GM18867 (cell line): Measurements from ENCODE around the gene MAN2C1.
"Not testable (repeated sequence)": the region's sequence is repeated elsewhere in the genome, so short reads cannot be mapped to it uniquely, and the experiment has no call there.

Experiments
- ATAC-seq: cut with Tn5 transposase; IDR thresholded peaks from one replicate; pipeline ENCODE4 v1.9.1; 2021; ENCODE audit warnings: mild to moderate bottlenecking, moderate library complexity; ENCODE audit not compliant: unreplicated experiment

MAN2C1 gene

DNA sequence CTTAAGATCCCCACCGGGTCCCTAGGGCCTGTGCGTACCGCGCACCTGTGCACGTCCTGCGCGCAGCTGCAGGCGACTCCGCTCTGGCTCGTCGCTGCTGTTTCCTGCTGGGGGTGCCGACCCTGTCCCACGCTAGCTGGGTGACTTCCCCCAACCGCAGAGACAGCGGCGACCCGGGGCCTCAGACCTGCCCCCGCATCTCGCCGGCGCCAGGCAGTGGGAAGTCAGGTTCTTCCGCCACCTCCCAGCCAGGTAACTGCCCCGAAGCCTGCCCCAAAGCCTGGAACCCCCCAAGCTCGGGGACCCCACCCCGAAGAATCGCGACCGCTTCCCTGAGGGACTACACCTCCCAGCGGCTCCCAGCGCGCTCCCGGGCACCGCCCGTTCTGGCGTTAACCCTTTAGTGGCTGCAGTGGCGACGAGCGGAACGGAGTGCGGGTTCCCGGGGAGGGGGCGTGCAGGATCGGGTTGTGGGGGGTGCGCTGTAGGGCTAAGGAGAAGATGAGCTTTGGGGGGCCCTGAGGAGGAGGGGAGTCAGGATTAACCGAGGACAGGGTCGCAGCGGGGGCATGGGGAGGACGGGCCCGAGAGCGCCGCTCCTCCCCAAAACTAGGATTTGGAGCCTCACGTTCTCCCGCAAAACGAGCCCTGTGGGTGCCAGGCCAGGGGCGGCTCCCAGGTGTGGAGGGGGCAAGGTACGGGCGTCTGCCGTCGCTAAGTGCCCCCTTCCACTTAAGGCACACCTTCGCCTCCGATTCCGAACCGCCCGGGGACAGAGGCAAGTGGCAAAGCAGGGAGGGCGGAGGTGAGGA is 21.0 kb downstream of the MAN2C1 start:
- peak; percentile 60 for ATAC-seq

DNA sequence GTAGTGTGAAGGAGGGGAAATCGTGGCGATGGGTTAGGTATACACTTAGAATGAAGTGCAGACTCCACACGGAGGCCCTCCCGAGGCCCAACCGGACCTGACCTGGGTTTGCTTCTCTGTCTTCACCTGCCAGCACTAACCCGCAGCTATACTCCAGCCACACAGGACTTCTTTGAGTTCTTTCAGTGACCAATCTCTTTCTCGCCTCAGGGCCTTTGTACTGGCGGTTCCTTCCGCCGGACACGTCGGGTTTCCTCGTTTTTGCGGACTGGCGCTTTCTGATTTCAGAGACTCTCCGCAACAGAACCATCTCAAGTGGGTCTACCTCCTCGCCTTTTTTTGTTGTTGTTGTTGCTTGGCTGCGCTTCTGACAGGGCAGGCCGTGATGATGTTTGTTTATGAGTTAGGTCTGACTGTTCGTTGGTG is 21.6 kb downstream of the MAN2C1 start, which contains the start of gene NEIL1:
TSS of gene NEIL1 (plus strand) at position 244 of the 426 bp plus-strand sequence. CDS start 1,867 bp downstream, outside the sequence.
- no peak for ATAC-seq

DNA sequence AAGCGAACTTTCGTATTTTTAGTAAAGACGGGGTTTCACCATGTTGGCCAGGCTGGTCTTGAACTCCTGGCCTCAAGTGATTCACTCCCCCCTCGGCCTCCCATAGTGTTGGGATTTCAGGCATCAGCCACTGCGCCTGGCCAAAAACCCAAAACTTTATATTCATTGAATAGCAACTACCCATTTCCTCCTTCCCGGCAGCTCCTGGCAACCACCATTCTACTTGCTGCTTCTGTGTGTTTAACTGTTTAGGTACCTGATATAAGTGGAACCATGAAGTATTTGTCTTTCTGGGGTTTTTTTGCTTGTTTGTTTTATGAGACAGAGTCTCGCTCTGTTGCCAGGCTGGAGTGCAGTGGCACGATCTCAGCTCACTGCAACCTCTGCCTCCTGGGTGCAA is 24.5 kb downstream of the MAN2C1 start:
- not testable (repeated sequence) for ATAC-seq

GRCh38 chr15:75342221-75342620 is 26.2 kb downstream of the MAN2C1 start:
- ATAC-seq = no peak

DNA sequence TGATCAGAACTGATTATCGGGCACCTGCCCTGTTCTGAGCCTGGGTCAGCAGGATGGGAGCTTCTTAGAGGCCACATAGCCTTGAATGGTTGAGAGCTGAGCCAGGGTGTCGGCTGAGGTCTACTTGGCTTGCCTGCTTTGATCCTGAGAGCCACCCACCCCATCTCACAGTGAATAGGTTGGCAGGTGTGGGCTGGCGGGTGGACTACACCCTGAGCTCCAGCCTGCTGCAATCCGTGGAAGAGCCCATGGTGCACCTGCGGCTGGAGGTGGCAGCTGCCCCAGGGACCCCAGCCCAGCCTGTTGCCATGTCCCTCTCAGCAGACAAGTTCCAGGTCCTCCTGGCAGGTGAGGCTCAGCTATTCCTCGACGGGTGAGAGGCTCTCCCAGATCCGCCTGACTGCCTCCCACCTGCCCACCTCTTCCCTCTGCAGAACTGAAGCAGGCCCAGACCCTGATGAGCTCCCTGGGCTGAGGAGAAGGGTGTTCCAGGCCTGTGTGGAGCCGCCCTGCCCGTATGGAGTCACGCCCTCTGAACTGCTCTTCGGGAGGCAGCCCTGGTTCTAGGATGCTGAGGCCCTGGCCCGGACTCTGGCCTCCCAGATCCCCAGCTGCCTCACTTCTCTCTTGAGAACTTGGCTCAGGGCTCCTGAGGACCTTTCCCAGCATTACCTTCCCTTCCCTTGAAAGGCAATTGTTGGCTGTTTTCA is 28.7 kb downstream of the MAN2C1 start:
- ATAC-seq = no peak

- ATAC-seq = no peak
Measured at GRCh38 chr15:75338661-75339240, 29.7 kb downstream of the MAN2C1 start.

- peak; percentile 65 for ATAC-seq
Measured at GRCh38 chr15:75335705-75336355, 32.6 kb downstream of the MAN2C1 start, which contains the start of gene COMMD4. Gene COMMD4, plus strand, starts transcription at chr15:75336063. Its CDS starts 27 bp downstream, at chr15:75336090.

- ATAC-seq = no peak
Measured at GRCh38 chr15:75335313-75335704, 33.1 kb downstream of the MAN2C1 start.

DNA sequence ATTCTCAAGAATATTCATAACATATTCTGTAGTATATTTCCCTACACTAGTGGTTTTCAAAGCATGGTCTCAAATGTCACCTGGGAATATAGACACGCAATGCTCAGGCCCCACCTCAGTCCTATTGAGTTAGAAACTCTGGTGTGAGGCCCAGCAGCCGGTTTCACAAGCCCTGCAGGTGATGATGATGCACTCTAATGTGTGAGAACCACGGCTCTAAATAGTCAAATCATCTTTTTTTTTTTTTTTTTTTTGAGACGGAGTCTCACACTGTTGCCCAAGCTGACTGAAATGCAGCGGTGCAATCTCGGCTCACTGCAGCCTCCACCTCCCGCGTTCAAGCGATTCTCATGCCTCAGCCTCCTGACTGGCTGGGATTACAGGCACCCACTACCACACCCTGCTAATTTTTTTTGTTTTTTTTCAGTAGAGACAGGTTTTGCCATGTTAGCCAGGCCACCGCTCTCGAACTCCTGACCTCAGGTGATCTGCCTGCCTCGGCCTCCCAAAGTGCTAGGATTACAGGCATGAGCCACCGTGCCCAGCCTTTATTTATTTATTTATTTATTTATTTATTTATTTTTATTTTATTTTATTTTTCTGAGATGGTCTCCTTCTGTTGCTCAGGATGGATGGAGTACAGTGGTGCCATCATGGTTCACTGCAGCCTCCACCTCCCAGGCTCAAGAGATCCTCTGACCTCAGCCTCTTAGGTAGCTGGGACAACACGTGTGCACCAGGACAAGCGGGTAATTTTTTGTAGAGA is 34.6 kb downstream of the MAN2C1 start:
- ATAC-seq = peak; percentile 47

GRCh38 chr15:75332093-75332492 is 36.3 kb downstream of the MAN2C1 start:
- ATAC-seq = not testable (repeated sequence)

DNA sequence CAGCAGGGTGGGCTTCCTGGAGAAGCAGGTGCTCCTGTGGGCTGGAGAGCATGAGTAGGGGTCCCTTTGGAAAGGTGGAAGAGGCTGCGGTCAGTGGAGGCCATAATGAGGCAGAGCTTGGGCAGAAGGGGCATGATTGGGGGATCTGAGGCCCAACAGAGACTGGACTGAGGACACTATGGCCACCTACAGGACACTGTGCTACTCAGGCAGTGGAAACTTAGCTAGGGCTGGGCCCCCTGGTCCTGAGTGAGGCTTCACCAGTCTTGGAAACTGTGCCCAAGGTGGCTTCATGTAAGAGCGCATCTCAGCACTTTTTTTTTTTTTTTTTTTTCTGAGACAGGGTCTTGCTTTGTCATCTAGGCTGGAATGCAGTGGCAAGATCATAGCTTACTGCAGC is 38.8 kb downstream of the MAN2C1 start:
- ATAC-seq = no peak

DNA sequence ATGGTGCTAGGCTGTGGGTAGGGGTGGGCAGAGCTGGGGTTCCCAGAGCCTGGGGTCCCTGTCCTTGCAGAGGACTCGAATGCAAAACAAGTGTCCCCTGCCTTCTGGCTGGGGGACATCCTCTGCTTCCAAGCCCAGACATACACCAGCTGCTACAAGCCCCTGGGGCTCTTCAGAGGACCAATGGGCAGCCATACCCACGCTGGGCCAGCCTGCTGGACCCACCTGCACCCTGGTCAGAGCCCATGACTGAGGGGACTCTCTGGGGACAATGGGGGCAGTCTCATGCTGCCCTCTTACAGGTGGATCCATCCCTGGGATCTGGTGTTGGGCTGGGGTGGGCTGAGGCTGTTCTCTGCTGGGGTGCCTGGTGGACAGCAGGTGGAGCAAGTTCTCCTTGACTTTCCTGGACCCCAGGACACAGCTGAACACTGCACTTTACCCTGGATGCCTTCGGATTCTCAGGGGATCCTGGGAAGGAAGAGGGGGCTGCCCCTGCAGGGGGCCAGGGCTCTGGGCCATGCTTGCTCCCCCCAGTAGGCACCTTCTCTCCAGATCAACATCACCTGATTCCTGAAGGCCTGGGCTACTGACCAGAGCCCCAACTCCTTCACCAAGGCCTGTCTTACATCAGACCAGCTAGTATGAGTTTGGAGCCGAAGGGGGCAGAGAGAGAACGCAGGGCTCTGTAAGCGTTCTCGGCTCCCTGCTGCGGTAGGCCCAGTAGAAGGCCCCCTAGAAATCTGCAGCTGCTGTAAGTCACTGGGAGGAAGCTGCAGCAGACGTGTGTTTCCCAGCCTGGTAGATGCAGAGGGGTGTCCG is 39.7 kb downstream of the MAN2C1 start:
- no peak for ATAC-seq

- ATAC-seq = no peak
Measured at GRCh38 chr15:75327491-75327890, 40.9 kb downstream of the MAN2C1 start.

DNA sequence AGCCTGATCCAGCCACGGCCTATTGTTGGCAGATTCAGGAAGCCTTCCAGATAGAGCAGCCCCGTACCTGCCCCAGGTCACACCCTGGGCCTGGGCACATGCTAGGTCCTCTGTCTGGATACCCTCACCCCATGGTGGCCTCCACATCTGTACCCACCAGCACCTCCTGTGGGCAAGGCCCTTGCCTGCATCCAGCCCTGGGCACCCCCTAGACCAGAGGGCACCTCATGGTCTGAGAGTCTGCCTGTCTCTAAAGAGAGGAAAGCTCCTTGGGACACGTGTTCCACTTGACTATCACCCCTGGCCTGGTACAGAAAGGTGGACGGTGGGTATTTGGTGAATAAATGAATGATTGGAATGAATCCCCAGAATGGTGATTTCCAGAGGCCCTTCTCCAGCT is 41.4 kb downstream of the MAN2C1 start:
- no peak for ATAC-seq

GRCh38 chr15:75325922-75326321 is 42.5 kb downstream of the MAN2C1 start:
- no peak for ATAC-seq

DNA sequence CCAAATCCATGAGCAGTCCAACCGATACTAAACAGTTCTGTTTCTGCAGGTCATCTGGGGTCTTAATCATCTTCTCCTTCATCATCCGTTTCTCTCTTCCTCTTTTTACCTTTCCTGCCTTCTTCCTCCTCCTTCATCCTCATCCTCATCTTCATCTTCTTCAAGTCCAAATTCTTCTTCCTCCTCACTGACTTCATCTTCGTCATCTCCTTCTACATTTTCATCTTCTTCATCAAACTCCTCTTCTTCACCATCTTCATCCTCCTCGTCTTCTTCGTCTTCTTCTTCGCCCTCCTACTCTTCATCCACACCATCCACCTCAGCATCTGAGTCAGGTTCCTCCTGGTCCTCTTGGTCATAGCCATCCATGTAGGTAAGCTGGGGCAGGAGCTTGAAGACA is 46.7 kb downstream of the MAN2C1 start:
- no peak for ATAC-seq

DNA sequence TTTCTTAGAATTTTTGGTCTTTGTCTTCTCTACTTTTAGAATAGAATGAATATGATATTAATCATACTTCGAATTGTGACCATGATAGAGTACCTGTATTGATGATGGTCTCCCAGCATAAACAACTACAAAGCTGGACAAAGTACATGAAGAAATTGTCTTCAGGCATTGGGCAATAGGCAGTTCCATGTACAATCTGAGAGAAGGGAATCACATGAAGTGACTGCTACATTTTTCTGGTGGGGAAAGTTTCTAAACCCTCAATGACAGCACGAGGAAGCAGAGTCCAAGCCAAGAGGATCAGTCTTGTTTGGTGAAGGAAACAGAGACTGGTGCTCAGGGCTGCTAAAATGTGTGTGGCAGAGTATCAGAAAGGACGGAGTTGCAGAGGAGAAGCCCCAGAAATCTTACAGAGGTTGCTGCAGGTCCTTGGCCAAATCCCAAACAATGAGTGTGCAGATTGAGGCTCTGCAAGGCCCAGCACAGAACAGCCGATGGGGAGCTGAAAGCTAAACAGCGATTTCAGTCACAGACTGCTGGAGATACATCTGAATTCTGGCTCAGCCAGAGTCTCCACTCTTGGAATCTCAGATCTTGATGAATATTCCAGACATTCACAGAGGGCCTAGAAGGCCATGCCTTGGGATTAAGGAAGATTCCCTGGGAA is 49.0 kb downstream of the MAN2C1 start:
- ATAC-seq = not testable (repeated sequence)

DNA sequence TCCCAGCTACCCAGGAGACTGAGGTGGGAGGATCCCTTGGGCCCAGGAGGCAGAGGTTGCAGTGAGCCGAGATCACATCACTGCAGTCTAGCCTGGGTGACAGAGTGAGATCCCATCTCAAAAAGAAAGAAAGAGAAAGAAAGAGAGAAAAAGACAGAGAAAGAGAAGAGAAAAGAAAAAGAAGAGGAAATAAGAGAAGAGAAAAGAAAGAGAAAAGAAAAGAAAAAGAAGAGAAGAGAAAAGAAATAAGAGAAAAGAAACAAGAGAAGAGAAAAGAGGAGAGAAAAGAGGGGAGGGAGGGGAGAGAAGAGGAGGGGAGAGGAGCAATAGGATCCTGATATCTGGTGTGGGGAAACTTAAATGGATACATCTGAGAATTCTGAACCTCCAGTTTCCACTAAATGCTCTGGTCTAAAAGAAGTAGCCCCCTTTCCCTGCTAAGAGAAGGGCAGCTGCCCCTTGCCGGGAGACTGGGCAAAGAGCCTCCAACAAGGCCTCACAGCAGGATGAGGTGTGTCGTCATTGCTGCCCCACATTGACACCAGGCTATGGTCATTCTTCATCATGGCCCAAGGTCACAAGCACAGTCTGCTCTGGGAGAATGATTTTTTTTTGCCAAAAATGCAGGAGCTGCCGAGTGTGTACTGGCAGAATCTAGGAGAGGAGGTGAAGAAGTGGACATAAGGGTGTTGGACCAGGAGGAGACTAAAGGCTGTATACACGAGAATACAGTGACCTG is 53.7 kb downstream of the MAN2C1 start:
- no peak for ATAC-seq
